Measurements from ENCODE around the gene VPS11. TPM values are rescaled to one million over a fixed set of nuclear protein-coding genes. Genes with fewer than 3 reads are reported as not detected.

The VPS11 gene
- total RNA-seq, 2 donors from 2014 or later, result 41.1 to 49.1 TPM

GRCh38 chr11:119115484-119116234 is 48.0 kb downstream of the VPS11 start:
- no peak for DNase-seq (ENCODE audit: low spot score)
- TF ChIP-seq CTCF (IDR thresholded peaks at IDR 0.05) (no peak), POLR2AphosphoS5 (IDR thresholded peaks at IDR 0.05) (no peak), POLR2A (IDR thresholded peaks at IDR 0.05) (no peak)
- peaks cover 2% of the 10 kb centered on the region for H3K4me1 ChIP-seq (replicated peaks)
- peaks cover 0 to 12% of the 10 kb centered on the region in 2 donors for H3K36me3 ChIP-seq
- intact Hi-C loops (cut with DNase I), result no loop called here
- no peaks in the 10 kb centered on the region for H3K9me3 ChIP-seq
- no peaks in the 10 kb centered on the region for H3K27me3 ChIP-seq (replicated peaks; ENCODE audit: insufficient read depth)
- no peak overlapping the region for H3K27ac ChIP-seq
- no peak overlapping the region for H3K4me3 ChIP-seq
- 65% methylated on average over 24 of the region's 24 CpGs for WGBS

- intact Hi-C loops (cut with DNase I), result no loop called here
- TF ChIP-seq POLR2AphosphoS5 (IDR thresholded peaks at IDR 0.05) (no peak), CTCF (IDR thresholded peaks at IDR 0.05) (no peak), POLR2A (IDR thresholded peaks at IDR 0.05) (no peak)
- H3K4me3 ChIP-seq, result no peak overlapping the region
- no peak overlapping the region for H3K27ac ChIP-seq
- 85% methylated on average over 10 of the region's 10 CpGs for whole genome bisulfite sequencing
- H3K36me3 ChIP-seq, result peaks cover 0 to 12% of the 10 kb centered on the region in 2 donors
- no peaks in the 10 kb centered on the region for H3K27me3 ChIP-seq (replicated peaks; ENCODE audit: insufficient read depth)
- no peaks in the 10 kb centered on the region for H3K9me3 ChIP-seq
- no peak for DNase-seq (ENCODE audit: low spot score)
- H3K4me1 ChIP-seq (replicated peaks), result peaks cover 2% of the 10 kb centered on the region
Observed at GRCh38 chr11:119116235-119116594, 48.6 kb downstream of the VPS11 start.

GRCh38 chr11:119116601-119117000 is 49.0 kb downstream of the VPS11 start:
- Histone ChIP-seq H3K4me3 (no peak overlapping the region), H3K9me3 (no peaks in the 10 kb centered on the region), H3K4me1 (replicated peaks) (peaks cover 2% of the 10 kb centered on the region), H3K27ac (no peak overlapping the region), H3K36me3 (peaks cover 0 to 10% of the 10 kb centered on the region in 2 donors), H3K27me3 (replicated peaks; ENCODE audit: insufficient read depth) (no peaks in the 10 kb centered on the region)
- intact Hi-C loops (cut with DNase I), result no loop called here
- WGBS, result 61% methylated on average over 5 of the region's 5 CpGs
- TF ChIP-seq POLR2A (IDR thresholded peaks at IDR 0.05), result no peak
- no peak for TF ChIP-seq POLR2AphosphoS5 (IDR thresholded peaks at IDR 0.05)
- no peak for TF ChIP-seq CTCF (IDR thresholded peaks at IDR 0.05)
- DNase-seq (ENCODE audit: low spot score), result no peak

- Histone ChIP-seq H3K4me1 (replicated peaks) (peaks cover 3% of the 10 kb centered on the region), H3K27ac (no peak overlapping the region), H3K27me3 (replicated peaks; ENCODE audit: insufficient read depth) (no peaks in the 10 kb centered on the region), H3K4me3 (no peak overlapping the region), H3K9me3 (no peaks in the 10 kb centered on the region), H3K36me3 (peaks cover 0 to 5% of the 10 kb centered on the region in 2 donors)
- no peak for TF ChIP-seq POLR2A (IDR thresholded peaks at IDR 0.05)
- TF ChIP-seq CTCF (IDR thresholded peaks at IDR 0.05), result no peak
- TF ChIP-seq POLR2AphosphoS5 (IDR thresholded peaks at IDR 0.05), result no peak
- intact Hi-C loops (cut with DNase I), result no loop called here
- no peak for DNase-seq (ENCODE audit: low spot score)
- WGBS, result 94% methylated on average over 3 of the region's 3 CpGs
Observed at GRCh38 chr11:119117004-119117706, 49.5 kb downstream of the VPS11 start.
